Endodermal cell (in vitro differentiated cells): ENCODE results near the gene SBNO2. TPM values are rescaled to one million over a fixed set of nuclear protein-coding genes. Genes with fewer than 3 reads are reported as not detected.
A peak's percentile ranks its signal among the peaks of the same experiment; 100 is the strongest.

ENCODE experiments used
- DNase-seq: peaks from one replicate; pipeline ENCODE4 v3.0.0-alpha.2; 2017
- H3K27ac ChIP-seq: 2 replicates; pipeline ENCODE4 v1.5.1; 2013; ENCODE audit warnings: mild to moderate bottlenecking, low read depth, low read length, moderate library complexity
- H3K27me3 ChIP-seq: 2 replicates; pipeline ENCODE4 v1.6.1; 2013; ENCODE audit warnings: mild to moderate bottlenecking, low read length, moderate library complexity; ENCODE audit not compliant: insufficient read depth, control insufficient read depth, poor library complexity, severe bottlenecking
- H3K36me3 ChIP-seq: 2 replicates; pipeline ENCODE4 v1.7.0; 2013; ENCODE audit warnings: mild to moderate bottlenecking, low read length, moderate library complexity; ENCODE audit not compliant: control insufficient read depth, insufficient read depth
- H3K4me1 ChIP-seq: one replicate; pipeline ENCODE4 v1.7.0; 2013; ENCODE audit warnings: low read length; ENCODE audit not compliant: control insufficient read depth, insufficient read depth
- H3K4me3 ChIP-seq: 2 replicates; pipeline ENCODE4 v1.5.1; 2013; ENCODE audit warnings: mild to moderate bottlenecking, low read length, moderate library complexity
- H3K9ac ChIP-seq: 2 replicates; pipeline ENCODE4 v1.6.1; 2013; ENCODE audit warnings: mild to moderate bottlenecking, low read length, moderate library complexity; ENCODE audit not compliant: poor library complexity, severe bottlenecking; ENCODE audit errors: extremely low read depth
- H3K9me3 ChIP-seq: 2 replicates; pipeline ENCODE4 v1.6.1; 2013; ENCODE audit warnings: mild to moderate bottlenecking, low read length, moderate library complexity; ENCODE audit not compliant: control insufficient read depth
- H3K27ac Mint-ChIP-seq: 2 replicates; pipeline ENCODE4 v1.8.0; 2020; ENCODE audit warnings: mixed read lengths
- H3K27me3 Mint-ChIP-seq: 2 replicates; pipeline ENCODE4 v1.8.0; 2021; ENCODE audit warnings: mild to moderate bottlenecking, mixed read lengths; ENCODE audit not compliant: insufficient read depth
- H3K36me3 Mint-ChIP-seq: 2 replicates; pipeline ENCODE4 v1.8.0; 2020; ENCODE audit warnings: low read depth, mixed read lengths
- H3K4me1 Mint-ChIP-seq: 2 replicates; pipeline ENCODE4 v1.8.0; 2020; ENCODE audit warnings: mixed read lengths
- H3K4me3 Mint-ChIP-seq: 2 replicates; pipeline ENCODE4 v1.8.0; 2020; ENCODE audit warnings: mild to moderate bottlenecking, moderate library complexity, mixed read lengths
- H3K9me3 Mint-ChIP-seq: 2 replicates; pipeline ENCODE4 v1.8.0; 2020; ENCODE audit warnings: mild to moderate bottlenecking, mixed read lengths
- WGBS, 2 experiments: methylation state at CpG; one replicate each; pipeline versions ENCODE4 v1.1.5 to v1.1.7; 2013; ENCODE audit warnings: missing lambda C conversion rate in 2 of 2, mixed read lengths in 1 of 2; ENCODE audit not compliant: insufficient coverage in 1 of 2, insufficient read length in 1 of 2; 5-methylcytosine and 5-hydroxymethylcytosine counted together
- total RNA-seq, 2 donors: library from RNA; stranded (reverse); fragmentation: NEBNext Ultra II Directional in 1 of 2; extraction: Animal tissue kit (Norgen Biotek cat#: 25700) in 1 of 2; gene quantifications; 2 replicates in 1 of 2; 3 replicates in 1 of 2; pipeline ENCODE4 v1.2.1, GENCODE V29; 2021
- TF ChIP-seq, protein P1 (sequence below): fragments of 200-600 bp; sonication (generic); conservative IDR thresholded peaks from 2 replicates; pipeline ENCODE4 v1.5.0; 2021; ENCODE audit warnings: antibody characterized with exemption, mild to moderate bottlenecking

The SBNO2 gene
- total RNA-seq, 2 donors from 2014 or later, result 43.3 to 50.4 TPM

DNA sequence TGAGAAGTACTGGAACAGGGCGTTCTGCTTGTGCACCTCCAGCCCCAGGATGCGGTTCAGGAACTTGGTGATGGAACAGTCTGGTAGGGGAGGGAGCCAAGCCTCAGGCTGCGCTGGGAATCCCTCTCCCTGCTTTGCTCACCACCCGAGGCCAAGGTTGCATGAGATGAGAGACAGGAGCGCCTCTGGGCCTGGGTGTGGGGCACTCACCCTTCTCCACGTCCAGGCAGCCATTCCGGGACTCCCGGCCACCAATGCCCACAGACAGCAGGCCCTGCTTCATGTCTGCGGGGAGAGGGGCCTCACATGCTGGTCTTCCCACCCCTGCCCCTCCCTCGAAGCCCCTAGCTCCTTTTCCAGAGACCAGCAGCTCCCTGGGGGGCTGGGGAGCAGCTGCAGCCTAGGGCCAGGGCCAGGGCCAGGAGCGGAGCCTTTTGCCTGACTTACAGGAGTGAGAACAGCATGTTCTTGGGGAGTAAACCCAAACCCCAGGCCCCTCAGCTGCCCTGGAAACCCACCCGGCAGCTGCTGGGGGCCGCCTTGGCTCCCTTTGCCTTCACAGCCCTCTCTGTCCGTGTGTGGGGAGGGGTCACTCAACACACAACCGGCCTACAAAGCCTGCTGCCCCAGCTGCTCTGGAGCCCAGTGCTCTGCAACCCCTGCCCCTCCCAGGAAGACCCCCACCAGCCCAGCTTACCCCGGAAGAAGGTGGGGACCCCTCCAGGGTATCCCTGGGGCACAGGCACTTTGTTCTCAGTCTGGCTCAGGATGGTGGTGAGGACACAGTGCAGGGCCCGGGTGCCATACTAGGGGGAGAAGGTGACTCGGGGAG, 63.0 kb downstream of the SBNO2 start:
- TF ChIP-seq, protein P1, sequence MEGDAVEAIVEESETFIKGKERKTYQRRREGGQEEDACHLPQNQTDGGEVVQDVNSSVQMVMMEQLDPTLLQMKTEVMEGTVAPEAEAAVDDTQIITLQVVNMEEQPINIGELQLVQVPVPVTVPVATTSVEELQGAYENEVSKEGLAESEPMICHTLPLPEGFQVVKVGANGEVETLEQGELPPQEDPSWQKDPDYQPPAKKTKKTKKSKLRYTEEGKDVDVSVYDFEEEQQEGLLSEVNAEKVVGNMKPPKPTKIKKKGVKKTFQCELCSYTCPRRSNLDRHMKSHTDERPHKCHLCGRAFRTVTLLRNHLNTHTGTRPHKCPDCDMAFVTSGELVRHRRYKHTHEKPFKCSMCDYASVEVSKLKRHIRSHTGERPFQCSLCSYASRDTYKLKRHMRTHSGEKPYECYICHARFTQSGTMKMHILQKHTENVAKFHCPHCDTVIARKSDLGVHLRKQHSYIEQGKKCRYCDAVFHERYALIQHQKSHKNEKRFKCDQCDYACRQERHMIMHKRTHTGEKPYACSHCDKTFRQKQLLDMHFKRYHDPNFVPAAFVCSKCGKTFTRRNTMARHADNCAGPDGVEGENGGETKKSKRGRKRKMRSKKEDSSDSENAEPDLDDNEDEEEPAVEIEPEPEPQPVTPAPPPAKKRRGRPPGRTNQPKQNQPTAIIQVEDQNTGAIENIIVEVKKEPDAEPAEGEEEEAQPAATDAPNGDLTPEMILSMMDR, result no peak
- Histone ChIP-seq H3K27ac (peak overlapping the region; percentile 24), H3K4me3 (no peak overlapping the region), H3K9me3 (no peaks in the 10 kb centered on the region), H3K27me3 (no peaks in the 10 kb centered on the region), H3K9ac (no peak overlapping the region), H3K4me1 (no peaks in the 10 kb centered on the region), H3K36me3 (peaks cover 24% of the 10 kb centered on the region)
- DNase-seq, result no peak
- 85 to 91% methylated on average over 5 to 16 of the region's 18 CpGs for WGBS, 2 experiments
- H3K27ac Mint-ChIP-seq, result no peak overlapping the region
- no peaks in the 10 kb centered on the region for H3K9me3 Mint-ChIP-seq
- peaks cover 1% of the 10 kb centered on the region for H3K4me1 Mint-ChIP-seq
- H3K36me3 Mint-ChIP-seq, result peaks cover 5% of the 10 kb centered on the region
- no peaks in the 10 kb centered on the region for H3K27me3 Mint-ChIP-seq
- no peak overlapping the region for H3K4me3 Mint-ChIP-seq

GRCh38 chr19:1109697-1110671, 64.1 kb downstream of the SBNO2 start:
- Histone ChIP-seq H3K4me1 (no peaks in the 10 kb centered on the region), H3K27me3 (no peaks in the 10 kb centered on the region), H3K36me3 (peaks cover 26% of the 10 kb centered on the region), H3K9me3 (no peaks in the 10 kb centered on the region), H3K9ac (no peak overlapping the region), H3K27ac (no peak overlapping the region), H3K4me3 (no peak overlapping the region)
- H3K36me3 Mint-ChIP-seq, result peaks cover 7% of the 10 kb centered on the region
- 94 to 97% methylated on average over 28 to 54 of the region's 54 CpGs for WGBS, 2 experiments
- no peak overlapping the region for H3K27ac Mint-ChIP-seq
- TF ChIP-seq, protein P1, result no peak
- peaks cover 1% of the 10 kb centered on the region for H3K4me1 Mint-ChIP-seq
- H3K27me3 Mint-ChIP-seq, result no peaks in the 10 kb centered on the region
- no peak overlapping the region for H3K4me3 Mint-ChIP-seq
- no peaks in the 10 kb centered on the region for H3K9me3 Mint-ChIP-seq
- no peak for DNase-seq

DNA sequence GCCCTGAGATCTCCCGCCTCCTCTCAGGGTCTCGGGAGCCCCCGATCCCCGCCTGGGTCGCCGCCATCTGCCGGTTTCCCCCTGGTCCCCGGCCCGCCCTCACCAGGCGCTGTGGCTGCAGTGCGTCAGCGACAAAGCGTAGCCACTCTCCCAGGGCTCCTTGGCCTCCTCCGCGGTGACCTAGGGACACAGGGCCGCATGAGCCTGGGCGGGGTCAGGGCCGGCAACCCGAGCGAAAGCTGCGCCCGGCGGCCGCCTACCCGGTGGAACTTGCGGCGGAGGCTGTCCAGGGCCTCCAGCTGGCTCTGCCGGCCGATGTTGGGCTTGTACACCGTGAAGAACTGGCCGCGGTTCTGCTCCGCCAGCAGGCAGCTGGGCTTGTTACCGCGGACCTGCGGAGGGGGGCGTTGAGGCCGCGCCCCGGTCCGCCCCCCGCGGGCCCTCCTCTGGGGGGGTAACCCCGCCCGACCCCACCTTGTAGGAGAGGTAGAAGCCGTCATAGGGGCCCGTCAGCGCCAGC, 65.0 kb downstream of the SBNO2 start:
- DNase-seq, result no peak
- H3K4me3 Mint-ChIP-seq, result no peak overlapping the region
- H3K4me1 ChIP-seq, result no peaks in the 10 kb centered on the region
- no peaks in the 10 kb centered on the region for H3K9me3 ChIP-seq
- 95 to 96% methylated on average over 33 to 48 of the region's 48 CpGs for WGBS, 2 experiments
- no peaks in the 10 kb centered on the region for H3K27me3 Mint-ChIP-seq
- peaks cover 7% of the 10 kb centered on the region for H3K36me3 Mint-ChIP-seq
- H3K27ac Mint-ChIP-seq, result no peak overlapping the region
- peaks cover 26% of the 10 kb centered on the region for H3K36me3 ChIP-seq
- TF ChIP-seq, protein P1, result no peak
- no peak overlapping the region for H3K9ac ChIP-seq
- peaks cover 1% of the 10 kb centered on the region for H3K4me1 Mint-ChIP-seq
- H3K9me3 Mint-ChIP-seq, result no peaks in the 10 kb centered on the region
- no peaks in the 10 kb centered on the region for H3K27me3 ChIP-seq
- H3K27ac ChIP-seq, result no peak overlapping the region
- H3K4me3 ChIP-seq, result no peak overlapping the region
